Muscle layer of duodenum (tissue), 2 donors: ENCODE results near the gene NUMB.

ENCODE experiments used
- H3K27ac ChIP-seq: one replicate; pipeline ENCODE4 v1.7.0; 2013; ENCODE audit warnings: mild to moderate bottlenecking, low read length
- H3K27me3 ChIP-seq: one replicate; pipeline ENCODE4 v1.7.0; 2013; ENCODE audit warnings: low read depth, mild to moderate bottlenecking, control low read depth, low read length
- H3K36me3 ChIP-seq, 2 donors: one replicate each; pipeline ENCODE4 v1.7.0; 2013; ENCODE audit warnings: low read length in 2 of 2, control low read depth in 1 of 2, mild to moderate bottlenecking in 1 of 2; ENCODE audit not compliant: insufficient read depth in 2 of 2, control insufficient read depth in 1 of 2
- H3K4me1 ChIP-seq, 2 donors: one replicate each; pipeline ENCODE4 v1.7.0; 2013; ENCODE audit warnings: low read length in 2 of 2, mild to moderate bottlenecking in 2 of 2, control low read depth in 1 of 2, moderate library complexity in 1 of 2; ENCODE audit not compliant: insufficient read depth in 2 of 2, control insufficient read depth in 1 of 2
- H3K4me3 ChIP-seq, 2 donors: one replicate each; pipeline ENCODE4 v1.7.0; 2013; ENCODE audit warnings: low read length in 2 of 2, low read depth in 1 of 2, mild to moderate bottlenecking in 1 of 2
- H3K9me3 ChIP-seq, 2 donors: one replicate each; pipeline ENCODE4 v1.7.0; 2013; ENCODE audit warnings: low read length in 2 of 2, control low read depth in 1 of 2, mild to moderate bottlenecking in 1 of 2; ENCODE audit not compliant: control insufficient read depth in 1 of 2
- donor health status: healthy.

The NUMB gene

DNA sequence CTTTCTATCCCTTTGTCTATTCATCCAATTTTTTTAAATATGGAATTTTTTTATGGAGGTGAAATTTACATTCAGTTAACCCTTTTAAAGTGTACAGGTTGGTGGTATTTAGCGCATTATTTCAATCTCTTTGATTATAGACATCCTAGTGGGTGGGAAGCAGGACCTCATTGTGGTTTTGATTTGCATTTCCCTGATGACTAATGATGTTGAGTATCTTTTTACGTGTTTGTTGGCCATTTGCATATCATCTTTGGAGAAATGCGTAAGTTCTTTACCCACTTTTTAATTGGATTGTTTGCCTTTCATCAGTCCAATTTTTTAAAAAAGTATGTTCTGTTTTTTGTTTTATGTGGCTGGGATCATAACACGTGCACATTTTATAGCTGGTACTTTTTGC lies 200.3 kb downstream of the NUMB start:
- no peak overlapping the region for H3K27ac ChIP-seq
- no peaks in the 10 kb centered on the region for H3K4me1 ChIP-seq
- H3K36me3 ChIP-seq, result peaks cover 0 to 4% of the 10 kb centered on the region in 2 donors
- H3K4me3 ChIP-seq, result no peak overlapping the region
- no peaks in the 10 kb centered on the region for H3K27me3 ChIP-seq
- H3K9me3 ChIP-seq, result no peaks in the 10 kb centered on the region

- Histone ChIP-seq H3K9me3 (no peaks in the 10 kb centered on the region), H3K36me3 (peaks cover 0 to 14% of the 10 kb centered on the region in 2 donors), H3K4me3 (no peak overlapping the region), H3K4me1 (no peaks in the 10 kb centered on the region), H3K27ac (no peak overlapping the region), H3K27me3 (no peaks in the 10 kb centered on the region)
Measured at GRCh38 chr14:73255693-73256225, 202.6 kb downstream of the NUMB start.

GRCh38 chr14:73255005-73255400 lies 203.3 kb downstream of the NUMB start:
- Histone ChIP-seq H3K27me3 (no peaks in the 10 kb centered on the region), H3K4me1 (no peaks in the 10 kb centered on the region), H3K9me3 (no peaks in the 10 kb centered on the region), H3K36me3 (peaks cover 0 to 14% of the 10 kb centered on the region in 2 donors), H3K27ac (no peak overlapping the region), H3K4me3 (no peak overlapping the region)

DNA sequence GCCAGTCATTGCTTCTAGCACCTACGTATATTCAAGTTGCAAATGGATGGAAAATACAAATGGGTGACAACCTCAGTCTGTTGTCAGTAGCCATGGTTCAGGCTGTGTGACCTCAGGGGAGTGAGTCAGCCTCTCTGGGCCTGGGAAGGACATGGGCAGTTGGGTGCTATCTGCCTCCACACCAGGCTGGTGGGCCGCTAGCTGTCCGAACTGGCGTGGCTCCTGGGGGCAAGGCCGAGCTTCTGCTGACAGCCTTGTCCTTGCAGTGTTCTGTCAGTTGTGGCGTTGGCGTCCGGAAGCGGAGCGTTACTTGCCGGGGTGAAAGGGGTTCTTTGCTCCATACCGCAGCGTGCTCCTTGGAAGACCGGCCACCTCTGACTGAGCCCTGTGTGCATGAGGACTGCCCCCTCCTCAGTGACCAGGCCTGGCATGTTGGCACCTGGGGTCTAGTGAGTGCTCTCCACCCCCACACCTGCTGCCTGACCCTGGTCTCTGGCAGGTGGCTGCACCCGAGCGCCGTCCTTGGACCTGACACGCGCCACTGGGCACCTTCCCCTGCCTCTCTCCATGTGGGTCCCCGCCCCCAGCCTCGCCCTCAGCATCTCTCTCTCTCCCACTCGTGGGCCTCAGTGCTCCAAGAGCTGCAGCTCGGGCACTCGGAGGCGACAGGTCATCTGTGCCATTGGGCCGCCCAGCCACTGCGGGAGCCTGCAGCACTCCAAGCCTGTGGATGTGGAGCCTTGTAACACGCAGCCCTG lies 203.9 kb downstream of the NUMB start:
- Histone ChIP-seq H3K36me3 (peaks cover 0 to 14% of the 10 kb centered on the region in 2 donors), H3K4me3 (no peak overlapping the region), H3K9me3 (no peaks in the 10 kb centered on the region), H3K4me1 (no peaks in the 10 kb centered on the region), H3K27ac (no peak overlapping the region), H3K27me3 (no peaks in the 10 kb centered on the region)

DNA sequence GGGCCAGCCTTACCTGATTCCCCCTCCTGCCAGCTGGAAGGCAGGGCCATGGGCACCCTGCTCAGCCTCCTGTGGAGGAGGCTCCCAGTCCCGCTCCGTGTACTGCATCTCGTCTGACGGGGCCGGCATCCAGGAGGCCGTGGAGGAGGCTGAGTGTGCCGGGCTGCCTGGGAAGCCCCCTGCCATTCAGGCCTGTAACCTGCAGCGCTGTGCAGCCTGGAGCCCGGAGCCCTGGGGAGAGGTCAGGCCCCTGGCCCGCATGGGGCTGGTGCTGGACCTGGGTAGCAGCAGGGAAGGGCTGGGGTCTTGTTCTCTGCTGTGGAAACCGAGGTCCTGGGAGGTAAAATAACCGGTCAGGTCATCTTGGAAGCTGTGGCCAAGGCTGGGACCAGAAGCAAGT lies 204.6 kb downstream of the NUMB start:
- peaks cover 0 to 12% of the 10 kb centered on the region in 2 donors for H3K36me3 ChIP-seq
- H3K4me1 ChIP-seq, result no peaks in the 10 kb centered on the region
- H3K4me3 ChIP-seq, result no peak overlapping the region
- no peak overlapping the region for H3K27ac ChIP-seq
- H3K9me3 ChIP-seq, result no peaks in the 10 kb centered on the region
- H3K27me3 ChIP-seq, result no peaks in the 10 kb centered on the region

DNA sequence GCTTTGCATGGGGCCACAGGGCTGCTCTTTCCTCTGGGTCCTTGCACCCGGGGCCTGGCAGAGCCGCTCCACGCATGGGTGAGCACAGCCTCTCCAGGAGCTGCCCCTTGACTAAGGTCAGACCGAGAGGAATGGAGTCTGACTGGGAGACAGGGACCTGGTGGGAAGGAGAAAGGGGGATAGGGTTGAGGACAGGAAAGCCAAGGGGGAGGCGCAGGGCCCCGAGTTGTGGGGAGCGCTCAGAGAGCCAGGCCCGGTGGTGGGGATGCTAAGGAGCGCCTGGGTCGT lies 205.1 kb downstream of the NUMB start:
- H3K4me3 ChIP-seq, result no peak overlapping the region
- H3K36me3 ChIP-seq, result peaks cover 0 to 10% of the 10 kb centered on the region in 2 donors
- no peaks in the 10 kb centered on the region for H3K27me3 ChIP-seq
- H3K9me3 ChIP-seq, result no peaks in the 10 kb centered on the region
- H3K4me1 ChIP-seq, result no peaks in the 10 kb centered on the region
- H3K27ac ChIP-seq, result no peak overlapping the region

- H3K4me1 ChIP-seq, result no peaks in the 10 kb centered on the region
- peaks cover 0 to 10% of the 10 kb centered on the region in 2 donors for H3K36me3 ChIP-seq
- no peak overlapping the region for H3K27ac ChIP-seq
- H3K9me3 ChIP-seq, result no peaks in the 10 kb centered on the region
- no peaks in the 10 kb centered on the region for H3K27me3 ChIP-seq
- H3K4me3 ChIP-seq, result no peak overlapping the region
Measured at GRCh38 chr14:73252491-73253322, 205.6 kb downstream of the NUMB start.

DNA sequence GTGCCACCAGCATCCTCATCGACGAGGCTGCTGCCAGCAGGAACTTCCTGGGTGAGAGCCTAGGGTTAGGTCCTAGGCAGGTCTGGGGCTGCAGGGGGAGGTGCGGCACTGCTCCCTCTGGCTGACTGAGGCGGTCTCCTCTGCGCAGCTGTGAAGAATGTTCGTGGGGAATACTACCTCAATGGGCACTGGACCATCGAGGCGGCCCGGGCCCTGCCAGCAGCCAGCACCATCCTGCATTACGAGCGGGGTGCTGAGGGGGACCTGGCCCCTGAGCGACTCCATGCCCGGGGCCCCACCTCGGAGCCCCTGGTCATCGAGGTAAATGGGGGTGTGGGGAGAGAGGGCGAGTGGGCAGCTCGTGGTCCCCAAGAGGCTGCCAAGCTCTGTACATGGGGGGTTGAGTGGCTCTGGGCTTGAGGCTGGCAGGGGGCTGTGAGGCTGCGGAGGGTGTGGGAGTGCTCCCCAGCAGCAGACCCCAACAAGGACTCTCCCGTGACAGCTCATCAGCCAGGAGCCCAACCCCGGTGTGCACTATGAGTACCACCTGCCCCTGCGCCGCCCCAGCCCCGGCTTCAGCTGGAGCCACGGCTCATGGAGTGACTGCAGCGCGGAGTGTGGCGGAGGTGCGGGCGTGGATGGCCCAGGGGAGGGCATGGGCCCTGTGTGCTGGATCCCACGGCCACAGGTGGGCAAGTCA lies 206.7 kb downstream of the NUMB start:
- H3K27me3 ChIP-seq, result no peaks in the 10 kb centered on the region
- no peak overlapping the region for H3K4me3 ChIP-seq
- no peaks in the 10 kb centered on the region for H3K4me1 ChIP-seq
- H3K27ac ChIP-seq, result no peak overlapping the region
- no peaks in the 10 kb centered on the region for H3K9me3 ChIP-seq
- peaks cover 0 to 10% of the 10 kb centered on the region in 2 donors for H3K36me3 ChIP-seq

GRCh38 chr14:73250781-73251500 lies 207.4 kb downstream of the NUMB start:
- Histone ChIP-seq H3K4me1 (no peaks in the 10 kb centered on the region), H3K36me3 (peaks cover 0 to 10% of the 10 kb centered on the region in 2 donors), H3K27me3 (no peaks in the 10 kb centered on the region), H3K27ac (no peak overlapping the region), H3K4me3 (no peak overlapping the region), H3K9me3 (no peaks in the 10 kb centered on the region)

GRCh38 chr14:73250317-73250713 lies 208.0 kb downstream of the NUMB start:
- Histone ChIP-seq H3K4me3 (no peak overlapping the region), H3K9me3 (no peaks in the 10 kb centered on the region), H3K4me1 (peaks cover 0 to 3% of the 10 kb centered on the region in 2 donors), H3K36me3 (peaks cover 0 to 10% of the 10 kb centered on the region in 2 donors), H3K27ac (no peak overlapping the region), H3K27me3 (no peaks in the 10 kb centered on the region)
